Esophagus muscularis mucosa (tissue), 4 donors: ENCODE measurements around the gene IER5. TPM values are rescaled to one million over a fixed set of nuclear protein-coding genes. Genes with fewer than 3 reads are reported as not detected.
A peak's percentile ranks its signal among the peaks of the same experiment; 100 is the strongest.

Experiments
- DNase-seq: peaks from one replicate; pipeline ENCODE4 v3.0.0-alpha.2; 2017; ENCODE audit errors: extremely low spot score
- H3K27ac ChIP-seq, 4 donors: fragments of 200-600 bp; sonication (generic); replicated peaks in 1 of 4; 1 replicate in 3 of 4; 2 replicates in 1 of 4; pipeline ENCODE4 v1.5.1; 2016 to 2019; ENCODE audit warnings: mild to moderate bottlenecking in 1 of 4
- H3K27me3 ChIP-seq, 4 donors: fragments of 200-600 bp; sonication (generic); one replicate each; pipeline versions ENCODE4 v1.5.1 to v1.6.0; 2016 to 2019
- H3K36me3 ChIP-seq, 4 donors: fragments of 200-600 bp; sonication (generic); one replicate each; pipeline ENCODE4 v1.5.1; 2016 to 2019
- H3K4me1 ChIP-seq, 4 donors: fragments of 200-600 bp; sonication (generic); one replicate each; pipeline ENCODE4 v1.5.1; 2016 to 2019
- H3K4me3 ChIP-seq, 4 donors: fragments of 200-600 bp; sonication (generic); 1 replicate in 2 of 4; 2 replicates in 2 of 4; pipeline ENCODE4 v1.5.1; 2016 to 2019; ENCODE audit warnings: mild to moderate bottlenecking in 4 of 4, moderate library complexity in 1 of 4
- H3K9me3 ChIP-seq, 4 donors: fragments of 200-600 bp; sonication (generic); 1 replicate in 3 of 4; 2 replicates in 1 of 4; pipeline ENCODE4 v1.5.1; 2016 to 2019
- EP300 ChIP-seq: sonication (generic); formaldehyde crosslinking; IDR thresholded peaks from one replicate; pipeline ENCODE4 v1.6.1; 2017; ENCODE audit warnings: antibody characterized with exemption
- POLR2A ChIP-seq: fragments of 450-650 bp; IDR thresholded peaks from one replicate; pipeline ENCODE4 v1.6.1; 2017; ENCODE audit warnings: antibody characterized with exemption, moderate library complexity, mild to moderate bottlenecking, low read depth
- POLR2AphosphoS5 ChIP-seq, 2 donors: sonication (generic); formaldehyde crosslinking; IDR thresholded peaks; one replicate each; pipeline ENCODE4 v1.6.1; 2017; ENCODE audit warnings: antibody characterized with exemption in 2 of 2
- WGBS: methylation state at CpG from one replicate; pipeline ENCODE4 v1.1.5; 2018; 5-methylcytosine and 5-hydroxymethylcytosine counted together
- intact Hi-C: fragments of 100-400 bp; cut with DNase I; formaldehyde crosslinking; loops from one replicate; pipeline ENCODE4 v1.15.1; 2023
- total RNA-seq, 4 donors: library from RNA; depleted of rRNA; stranded (reverse); fragments of >200 nt; gene quantifications; one replicate each; pipeline versions ENCODE4 v1.1.0 to v1.2.1, GENCODE V29; 2016
- TF ChIP-seq, protein P1 (sequence below), 3 experiments: fragments of 200-600 bp in 2 of 3; fragments of 450-650 bp in 1 of 3; sonication (generic) in 2 of 3; IDR thresholded peaks; one replicate each; pipeline ENCODE4 v1.5.1; 2017 to 2019; ENCODE audit warnings: antibody characterized with exemption in 3 of 3, mild to moderate bottlenecking in 2 of 3, moderate library complexity in 1 of 3

IER5 gene
- total RNA-seq, 4 donors from 2014 or later, result 14.5 to 22.0 (median 16.7) TPM

DNA sequence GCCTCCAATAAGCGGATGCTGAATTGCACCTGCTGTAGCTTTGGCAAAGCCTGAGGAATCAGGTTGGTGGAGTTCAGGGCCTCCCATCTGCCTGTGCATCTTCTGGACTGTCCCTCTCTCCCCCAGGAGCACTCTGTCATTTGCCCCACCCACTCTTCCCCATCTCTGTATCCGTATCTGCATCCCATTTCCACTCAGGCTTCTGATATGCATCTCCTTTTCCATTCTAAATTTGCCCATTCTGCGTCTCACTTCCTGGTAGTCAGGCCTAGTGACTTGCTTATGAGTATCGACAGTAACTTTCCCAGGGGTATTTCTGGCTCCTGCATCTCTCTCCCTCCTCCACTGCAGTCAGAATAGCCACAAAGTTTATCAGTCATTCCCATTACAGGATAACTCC is 39.1 kb upstream of the IER5 start:
- no peak overlapping the region for H3K27ac ChIP-seq
- H3K27me3 ChIP-seq, result no peaks in the 10 kb centered on the region
- DNase-seq, result no peak
- no peak overlapping the region for H3K4me3 ChIP-seq
- no peaks in the 10 kb centered on the region for H3K4me1 ChIP-seq
- 85% methylated on average over 4 of the region's 4 CpGs for WGBS
- intact Hi-C loops, result no loop called here
- TF ChIP-seq EP300 (no peak), POLR2AphosphoS5 (IDR thresholded peaks at IDR 0.05) (no peak), POLR2A (no peak)
- TF ChIP-seq, protein P1, sequence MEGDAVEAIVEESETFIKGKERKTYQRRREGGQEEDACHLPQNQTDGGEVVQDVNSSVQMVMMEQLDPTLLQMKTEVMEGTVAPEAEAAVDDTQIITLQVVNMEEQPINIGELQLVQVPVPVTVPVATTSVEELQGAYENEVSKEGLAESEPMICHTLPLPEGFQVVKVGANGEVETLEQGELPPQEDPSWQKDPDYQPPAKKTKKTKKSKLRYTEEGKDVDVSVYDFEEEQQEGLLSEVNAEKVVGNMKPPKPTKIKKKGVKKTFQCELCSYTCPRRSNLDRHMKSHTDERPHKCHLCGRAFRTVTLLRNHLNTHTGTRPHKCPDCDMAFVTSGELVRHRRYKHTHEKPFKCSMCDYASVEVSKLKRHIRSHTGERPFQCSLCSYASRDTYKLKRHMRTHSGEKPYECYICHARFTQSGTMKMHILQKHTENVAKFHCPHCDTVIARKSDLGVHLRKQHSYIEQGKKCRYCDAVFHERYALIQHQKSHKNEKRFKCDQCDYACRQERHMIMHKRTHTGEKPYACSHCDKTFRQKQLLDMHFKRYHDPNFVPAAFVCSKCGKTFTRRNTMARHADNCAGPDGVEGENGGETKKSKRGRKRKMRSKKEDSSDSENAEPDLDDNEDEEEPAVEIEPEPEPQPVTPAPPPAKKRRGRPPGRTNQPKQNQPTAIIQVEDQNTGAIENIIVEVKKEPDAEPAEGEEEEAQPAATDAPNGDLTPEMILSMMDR (IDR thresholded peaks at IDR 0.05), result no peak
- peaks cover 0 to 40% (median 15%) of the 10 kb centered on the region in 4 donors for H3K36me3 ChIP-seq
- no peaks in the 10 kb centered on the region for H3K9me3 ChIP-seq

DNA sequence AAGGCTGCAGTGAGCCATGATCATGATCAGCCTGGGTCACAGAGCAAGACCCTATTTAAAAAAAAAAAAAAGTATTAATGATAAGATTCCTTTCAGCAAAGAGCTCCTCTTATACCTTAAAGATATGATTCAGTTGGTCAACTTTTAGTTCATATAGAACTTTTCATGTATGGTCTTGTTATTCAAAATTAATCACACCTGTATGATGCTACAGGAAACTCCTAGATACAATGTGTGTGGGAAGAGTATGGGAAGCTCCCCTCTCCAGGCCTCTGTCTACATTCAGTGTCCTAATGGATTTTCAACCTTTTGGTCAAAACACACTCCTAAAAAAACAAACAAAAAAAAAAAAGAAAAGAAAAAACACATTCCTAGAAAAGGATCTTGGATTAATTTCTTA is 37.6 kb upstream of the IER5 start:
- Histone ChIP-seq H3K4me1 (no peaks in the 10 kb centered on the region), H3K36me3 (peaks cover 0 to 36% (median 18%) of the 10 kb centered on the region in 4 donors), H3K9me3 (no peaks in the 10 kb centered on the region), H3K27me3 (no peaks in the 10 kb centered on the region), H3K27ac (no peak overlapping the region), H3K4me3 (no peak overlapping the region)
- intact Hi-C loops, result no loop called here
- TF ChIP-seq POLR2AphosphoS5 (IDR thresholded peaks at IDR 0.05) (no peak), POLR2A (no peak), EP300 (no peak)
- TF ChIP-seq, protein P1 (IDR thresholded peaks at IDR 0.05), result no peak
- no peak for DNase-seq

DNA sequence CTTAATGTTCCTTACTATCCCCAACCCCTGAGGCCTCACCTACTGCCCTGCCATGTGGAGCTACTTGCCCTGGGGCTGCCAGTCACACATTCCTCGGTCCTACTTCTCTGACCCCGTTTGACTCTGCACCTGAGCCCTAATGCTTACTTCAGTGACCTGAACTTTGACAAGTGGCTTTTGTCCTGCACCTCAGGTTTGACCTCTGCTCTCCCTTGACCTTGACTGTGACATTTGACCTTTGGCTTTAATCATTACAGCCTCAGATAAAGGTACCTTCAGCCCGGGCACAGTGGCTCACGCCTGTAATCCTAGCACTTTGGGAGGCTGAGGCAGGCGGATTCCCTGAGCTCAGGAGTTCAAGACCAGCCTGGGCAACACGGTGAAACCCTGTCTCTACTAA is 31.9 kb upstream of the IER5 start:
- peaks cover 0 to 12% (median 7%) of the 10 kb centered on the region in 4 donors for H3K36me3 ChIP-seq
- H3K9me3 ChIP-seq, result peaks cover 0 to 8% (median 0%) of the 10 kb centered on the region in 4 donors
- no peaks in the 10 kb centered on the region for H3K27me3 ChIP-seq
- TF ChIP-seq POLR2A (no peak), EP300 (no peak), POLR2AphosphoS5 (IDR thresholded peaks at IDR 0.05) (no peak)
- TF ChIP-seq, protein P1 (IDR thresholded peaks at IDR 0.05), result no peak
- no peak for DNase-seq
- intact Hi-C loops, result no loop called here
- 86% methylated on average over 6 of the region's 6 CpGs for WGBS
- H3K4me1 ChIP-seq, result peaks cover 4 to 24% (median 13%) of the 10 kb centered on the region in 4 donors
- peak overlapping the region in 3 of 4 donors; percentile 26 to 48 (median 29) for H3K27ac ChIP-seq
- no peak overlapping the region for H3K4me3 ChIP-seq

DNA sequence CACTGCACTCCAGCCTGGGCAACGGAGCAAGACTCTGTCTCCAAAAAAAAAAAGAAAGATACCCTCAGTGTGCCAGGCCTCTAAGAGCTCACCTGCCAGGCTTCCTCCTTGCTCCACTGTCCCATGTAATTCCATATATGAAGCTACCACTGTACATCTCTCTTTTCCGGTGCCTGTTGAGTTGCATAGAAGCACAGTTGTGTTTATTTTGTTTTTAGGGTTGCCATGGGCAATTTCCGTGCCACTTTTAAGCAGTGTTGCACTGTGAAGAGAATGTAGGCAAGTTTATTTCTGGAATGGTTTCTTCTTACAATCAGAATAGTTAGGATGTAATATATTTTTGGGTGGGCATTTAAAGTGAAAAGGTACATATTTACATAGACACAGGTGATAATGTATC is 31.4 kb upstream of the IER5 start:
- Histone ChIP-seq H3K36me3 (peaks cover 0 to 11% (median 6%) of the 10 kb centered on the region in 4 donors), H3K9me3 (peaks cover 0 to 8% (median 0%) of the 10 kb centered on the region in 4 donors), H3K4me1 (peaks cover 4 to 27% (median 13%) of the 10 kb centered on the region in 4 donors), H3K27me3 (no peaks in the 10 kb centered on the region), H3K27ac (peak overlapping the region in 3 of 4 donors; percentile 26 to 48 (median 30)), H3K4me3 (no peak overlapping the region)
- DNase-seq, result no peak
- WGBS, result 49% methylated on average over 3 of the region's 3 CpGs
- intact Hi-C loops, result no loop called here
- no peak for TF ChIP-seq EP300
- TF ChIP-seq, protein P1 (IDR thresholded peaks at IDR 0.05), result no peak
- no peak for TF ChIP-seq POLR2A
- TF ChIP-seq POLR2AphosphoS5 (IDR thresholded peaks at IDR 0.05), result no peak

DNA sequence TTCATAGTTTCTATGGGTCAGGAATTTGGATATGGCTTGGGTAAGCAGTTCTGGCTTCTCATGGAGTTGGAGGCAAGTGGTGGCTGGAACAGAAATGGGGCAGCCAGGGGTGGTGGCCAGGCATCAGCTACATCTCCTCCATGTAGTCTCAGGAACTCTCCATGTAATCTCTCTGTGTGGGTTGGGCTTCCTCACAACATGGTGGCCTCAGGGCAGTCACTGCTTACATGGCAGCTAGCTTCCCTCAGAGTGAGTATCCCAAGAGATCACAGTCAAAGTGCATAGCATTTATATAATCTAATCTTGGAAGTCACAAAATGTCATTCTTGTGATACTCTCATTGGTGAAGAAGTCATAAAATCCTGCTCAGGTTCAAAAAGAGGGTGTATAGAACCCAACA is 29.1 kb upstream of the IER5 start:
- Histone ChIP-seq H3K9me3 (peaks cover 0 to 8% (median 0%) of the 10 kb centered on the region in 4 donors), H3K4me3 (no peak overlapping the region), H3K36me3 (peaks cover 0 to 6% (median 0%) of the 10 kb centered on the region in 4 donors), H3K27ac (no peak overlapping the region), H3K4me1 (peaks cover 4 to 27% (median 13%) of the 10 kb centered on the region in 4 donors), H3K27me3 (no peaks in the 10 kb centered on the region)
- TF ChIP-seq, protein P1 (IDR thresholded peaks at IDR 0.05), result no peak
- TF ChIP-seq POLR2AphosphoS5 (IDR thresholded peaks at IDR 0.05) (no peak), EP300 (no peak), POLR2A (no peak)
- no peak for DNase-seq
- intact Hi-C loops, result no loop called here
